ENCODE measurements around the gene OR12D3.
"Not testable (repeated sequence)": the region's sequence is repeated elsewhere in the genome, so short reads cannot be mapped to it uniquely, and the experiment has no call there.

Gene OR12D3, protein sequence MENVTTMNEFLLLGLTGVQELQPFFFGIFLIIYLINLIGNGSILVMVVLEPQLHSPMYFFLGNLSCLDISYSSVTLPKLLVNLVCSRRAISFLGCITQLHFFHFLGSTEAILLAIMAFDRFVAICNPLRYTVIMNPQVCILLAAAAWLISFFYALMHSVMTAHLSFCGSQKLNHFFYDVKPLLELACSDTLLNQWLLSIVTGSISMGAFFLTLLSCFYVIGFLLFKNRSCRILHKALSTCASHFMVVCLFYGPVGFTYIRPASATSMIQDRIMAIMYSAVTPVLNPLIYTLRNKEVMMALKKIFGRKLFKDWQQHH

DNA sequence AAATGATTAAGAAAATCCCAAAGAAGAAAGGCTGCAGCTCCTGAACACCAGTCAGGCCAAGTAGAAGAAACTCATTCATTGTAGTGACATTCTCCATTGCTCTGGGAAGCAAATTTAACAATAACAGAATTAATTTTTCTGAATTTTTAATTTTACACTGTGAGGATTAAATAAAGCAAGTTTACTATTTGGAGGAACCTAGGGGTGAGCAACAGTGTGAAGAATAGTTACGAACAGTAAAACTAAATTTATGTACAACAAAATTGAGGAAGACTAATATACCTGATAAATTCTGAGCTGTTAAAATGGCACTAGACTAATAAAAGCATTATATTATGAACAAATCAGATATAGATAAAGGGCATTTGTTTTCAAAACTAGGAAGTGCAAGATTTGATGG, at the start of gene OR12D3:
OR12D3 (minus strand) TSS at position 101 of the 400 bp plus-strand sequence; CDS start at position 97, 4 bp downstream.
- DNase-seq = no peak

DNA sequence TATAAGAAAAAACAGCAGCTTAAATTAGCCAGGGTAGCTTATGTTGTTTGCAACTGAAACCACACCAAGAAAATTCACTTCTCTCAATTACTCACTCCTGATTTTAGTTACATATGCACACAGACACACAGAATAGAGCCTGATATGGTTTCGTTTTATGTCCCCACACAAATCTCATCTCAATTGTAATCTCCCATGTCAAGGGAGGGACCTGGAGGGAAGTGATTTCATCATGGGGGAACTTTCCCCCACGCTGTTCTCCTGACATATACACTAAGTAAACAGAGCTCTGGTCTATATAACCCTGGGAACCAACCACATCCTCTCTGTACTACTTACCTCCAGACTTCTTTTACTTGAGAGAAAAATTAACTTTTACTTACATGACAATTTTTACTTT, 49.5 kb upstream of the OR12D3 start:
- DNase-seq = no peak

DNA sequence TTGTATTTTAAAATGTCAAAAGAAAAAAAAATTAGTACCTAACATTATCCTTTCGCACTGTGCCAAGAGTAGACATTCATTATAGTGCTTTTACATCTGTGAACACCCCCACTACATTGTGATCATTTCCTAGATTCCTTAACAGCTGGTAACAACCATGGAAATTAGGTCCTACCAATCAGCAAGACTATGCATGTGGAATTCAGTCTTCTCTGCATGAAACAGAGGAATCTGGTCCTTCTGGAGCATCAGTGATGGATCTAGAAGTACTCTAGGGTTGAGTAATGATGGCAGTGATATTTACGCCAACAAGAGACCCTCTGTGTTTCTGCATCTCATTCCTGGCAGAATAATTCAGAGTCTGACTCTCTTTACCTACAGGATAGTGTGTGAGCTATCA, 49.1 kb upstream of the OR12D3 start:
- DNase-seq = no peak

DNA sequence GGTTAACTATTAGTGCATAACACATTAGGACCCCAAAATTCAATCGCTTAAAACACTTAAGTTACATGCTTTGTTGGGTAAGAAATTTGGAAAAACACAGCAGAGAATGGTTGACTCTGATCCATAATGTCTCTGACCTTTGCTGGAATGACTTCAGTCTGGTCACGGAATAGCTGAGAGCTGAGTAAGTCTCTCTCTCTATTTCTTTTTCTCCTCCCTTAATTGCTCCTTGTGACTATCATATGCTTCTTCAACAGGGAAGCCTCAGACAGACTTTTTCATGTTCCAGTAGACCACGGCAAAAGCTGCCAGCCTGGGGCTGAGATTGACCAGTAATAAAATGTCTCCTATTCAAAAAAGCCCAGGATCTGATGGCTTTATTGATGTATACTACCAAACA, 44.4 kb upstream of the OR12D3 start:
- DNase-seq = no peak

DNA sequence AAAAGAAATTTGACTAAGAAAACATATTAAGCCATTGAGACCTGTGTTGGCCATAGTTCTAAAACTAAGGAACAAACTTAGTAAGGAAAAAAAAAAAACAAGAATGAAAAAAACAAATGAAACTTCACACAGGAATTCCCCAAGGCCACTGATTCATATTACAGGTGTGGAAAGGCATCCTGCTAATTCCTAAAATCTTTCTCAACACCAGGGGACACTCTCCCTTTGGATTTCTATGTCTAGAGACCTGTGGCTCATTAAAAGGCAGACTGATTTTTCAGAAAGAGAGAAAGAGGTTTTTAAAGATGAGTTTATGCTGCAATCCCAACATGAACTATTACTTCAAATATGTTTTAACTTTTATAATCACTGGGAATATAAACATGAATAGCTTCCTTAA, 39.5 kb upstream of the OR12D3 start, which contains the start of gene OR12D1:
OR12D1 (plus strand) TSS at position 341 of the 400 bp plus-strand sequence.
- DNase-seq = no peak

DNA sequence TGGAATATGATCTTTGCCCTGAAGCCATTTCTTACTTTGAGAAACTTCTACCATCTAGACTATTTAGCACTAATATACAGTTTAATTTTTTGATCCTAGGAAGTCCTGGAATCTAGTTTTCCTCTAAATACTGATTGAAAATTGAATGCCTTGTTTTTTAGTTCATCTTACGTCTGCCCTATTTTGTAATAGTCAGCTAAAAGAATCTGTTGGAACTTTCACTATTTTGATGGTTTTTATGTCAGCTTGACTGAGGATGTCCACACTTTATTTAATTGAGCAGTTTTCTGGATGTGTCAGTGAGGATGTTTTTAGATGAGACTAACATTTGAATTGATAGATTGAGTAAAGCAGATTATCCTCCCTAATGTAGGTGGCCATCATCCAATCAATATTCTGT, 28.7 kb upstream of the OR12D3 start:
- DNase-seq = no peak

DNA sequence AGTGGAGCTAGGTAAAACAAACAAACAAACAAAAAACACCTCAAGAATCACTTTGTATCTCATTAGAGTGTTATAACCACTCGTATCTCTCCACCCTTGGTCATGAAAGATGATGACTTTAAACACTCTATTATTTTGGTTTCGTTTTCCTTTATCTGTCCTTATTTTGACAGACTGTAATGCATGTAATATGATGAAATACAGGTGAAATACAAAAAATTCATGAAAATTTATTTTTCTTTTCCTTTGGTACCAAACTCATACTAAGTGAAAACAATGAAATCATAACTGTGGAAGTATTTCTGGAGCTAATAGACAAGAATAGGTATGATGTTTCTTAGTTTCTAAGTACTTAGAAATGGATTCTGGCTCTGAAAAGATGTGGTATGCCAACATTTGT, 24.4 kb upstream of the OR12D3 start:
- no peak for DNase-seq

DNA sequence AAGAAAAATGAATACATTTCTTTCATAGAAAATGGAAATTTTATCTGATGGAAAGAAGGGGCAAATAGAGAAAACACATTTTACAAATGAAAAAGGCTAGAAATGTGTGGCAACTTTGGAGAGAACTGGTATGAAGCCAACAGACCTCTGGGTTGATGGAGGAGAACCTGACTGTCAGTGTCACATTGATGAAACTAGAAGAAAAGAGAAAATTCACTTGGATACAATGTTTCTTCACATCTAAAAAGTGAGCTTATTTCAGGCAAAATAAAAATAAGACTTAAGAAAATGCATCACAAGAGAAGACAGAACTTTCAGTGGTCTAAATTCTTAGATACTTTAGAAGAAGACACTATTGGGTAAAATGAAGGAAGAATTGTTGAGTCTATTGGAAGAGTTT, 20.2 kb upstream of the OR12D3 start, which contains the start of gene OR12D2:
OR12D2 (plus strand) TSS at position 301 of the 400 bp plus-strand sequence. CDS start 1,069 bp downstream, outside the sequence.
- no peak for DNase-seq

DNA sequence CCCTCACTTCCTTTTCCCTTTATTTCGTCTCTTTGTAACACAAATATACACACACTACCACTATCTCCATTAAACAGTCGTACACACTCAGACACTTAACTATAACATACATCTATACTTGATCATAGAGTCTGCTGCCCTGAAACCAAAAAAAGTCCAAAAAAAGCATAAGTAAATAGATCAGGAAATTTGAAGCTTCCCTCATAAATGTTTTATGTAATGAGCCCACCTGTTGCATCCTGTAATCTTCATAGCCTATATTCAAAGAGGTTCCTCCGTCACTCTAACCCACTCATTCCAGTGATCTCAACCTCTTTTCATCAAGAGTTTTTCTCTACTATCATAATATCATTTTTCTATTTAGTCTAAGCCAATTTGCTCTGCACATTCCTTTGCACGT, 13.4 kb upstream of the OR12D3 start:
- no peak for DNase-seq

DNA sequence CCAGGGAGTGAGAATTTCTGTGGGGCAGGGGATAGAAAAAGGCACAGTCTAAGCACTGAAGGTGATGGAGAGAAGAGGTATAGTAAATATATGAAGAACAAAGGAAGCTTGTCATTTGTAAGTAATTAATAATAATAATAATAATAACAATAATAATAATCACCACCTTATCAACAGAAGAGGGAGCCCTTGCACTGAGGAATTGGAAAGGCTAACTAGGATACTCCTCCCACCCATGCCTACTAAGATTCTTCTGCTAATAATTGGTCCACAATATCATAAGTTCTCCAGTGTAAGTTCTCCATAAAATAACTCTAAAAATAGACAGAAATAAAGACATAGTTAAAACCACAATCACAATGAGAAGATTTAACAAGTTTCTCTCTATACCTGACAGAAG, 912 bp upstream of the OR12D3 start:
- DNase-seq = no peak

DNA sequence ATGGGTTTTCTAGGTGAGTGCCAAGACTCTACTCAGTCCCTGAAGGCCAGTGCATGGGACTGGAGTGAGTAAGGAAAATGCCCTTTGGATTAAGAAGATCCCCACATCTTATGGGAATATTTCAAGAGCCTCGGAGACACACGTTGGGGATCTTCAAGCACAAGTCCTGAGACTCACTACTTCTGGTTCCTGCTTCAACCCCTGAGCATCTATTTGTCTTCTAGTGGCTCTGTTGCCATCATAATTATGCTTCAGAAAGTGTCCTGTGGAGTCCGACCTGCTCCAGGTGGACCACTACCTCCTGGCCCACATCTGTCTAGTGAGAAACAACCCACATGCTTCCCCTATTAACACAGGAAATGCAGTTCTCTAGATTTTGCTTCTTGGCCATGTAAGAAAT, 6.3 kb downstream of the OR12D3 start, which contains the start of gene OR5V1:
OR5V1 (minus strand) TSS at position 101 of the 400 bp plus-strand sequence. CDS start 12,670 bp downstream, outside the sequence.
- DNase-seq = no peak

DNA sequence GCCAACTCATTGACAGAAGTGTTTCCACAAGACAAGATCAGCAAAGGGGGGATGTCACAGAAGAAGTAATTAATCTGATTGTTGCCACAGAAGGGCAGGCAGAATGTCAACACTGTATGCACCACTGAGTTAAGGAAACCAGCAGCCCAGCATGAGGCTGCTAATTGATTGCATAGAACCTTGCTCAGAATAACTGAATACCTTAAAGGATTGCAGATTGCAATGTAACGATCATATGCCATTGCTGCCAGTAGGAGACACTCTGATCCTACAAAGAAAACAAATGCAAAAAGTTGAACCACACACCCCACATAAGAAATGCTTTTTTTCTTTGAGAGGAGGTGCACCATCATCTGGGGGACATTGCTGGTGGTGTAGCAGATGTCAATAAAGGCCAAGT, 19.5 kb downstream of the OR12D3 start:
- no peak for DNase-seq

DNA sequence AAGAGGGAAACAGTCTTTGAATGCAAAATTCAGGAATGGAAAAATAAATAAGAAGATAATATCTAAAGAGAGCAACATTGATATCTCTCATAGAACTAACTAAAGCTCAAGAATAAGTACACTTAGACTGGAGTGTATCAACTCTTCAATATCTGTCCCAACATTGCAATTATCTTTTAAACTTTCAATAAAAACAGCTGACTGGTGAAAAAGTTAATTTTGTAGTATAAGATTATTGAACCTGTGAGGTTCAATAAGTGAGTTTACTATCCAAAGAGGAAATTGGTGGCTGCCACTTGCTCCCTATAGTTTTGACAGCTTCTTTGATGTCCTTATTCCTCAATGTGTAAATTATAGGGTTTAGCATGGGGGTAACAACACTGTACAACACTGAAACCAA, 20.1 kb downstream of the OR12D3 start:
- no peak for DNase-seq

DNA sequence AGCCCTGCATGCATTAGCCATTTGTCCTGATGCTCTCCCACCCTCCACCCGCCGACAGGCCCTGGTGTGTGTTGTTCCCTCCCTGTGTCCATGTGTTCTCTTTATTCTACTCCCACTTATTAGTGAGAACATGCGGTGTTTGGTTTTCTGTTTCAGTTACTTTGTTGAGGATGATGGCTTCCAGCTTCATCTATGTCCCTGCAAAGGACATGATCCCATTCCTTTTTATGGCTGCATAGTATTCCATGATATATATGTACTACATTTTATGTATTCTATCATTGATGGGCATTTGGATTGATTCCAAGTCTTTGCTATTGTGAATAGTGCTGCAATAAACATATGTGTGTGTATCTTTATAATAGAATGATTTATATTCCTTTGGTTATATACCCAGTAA, 25.7 kb downstream of the OR12D3 start:
- not testable (repeated sequence) for DNase-seq

DNA sequence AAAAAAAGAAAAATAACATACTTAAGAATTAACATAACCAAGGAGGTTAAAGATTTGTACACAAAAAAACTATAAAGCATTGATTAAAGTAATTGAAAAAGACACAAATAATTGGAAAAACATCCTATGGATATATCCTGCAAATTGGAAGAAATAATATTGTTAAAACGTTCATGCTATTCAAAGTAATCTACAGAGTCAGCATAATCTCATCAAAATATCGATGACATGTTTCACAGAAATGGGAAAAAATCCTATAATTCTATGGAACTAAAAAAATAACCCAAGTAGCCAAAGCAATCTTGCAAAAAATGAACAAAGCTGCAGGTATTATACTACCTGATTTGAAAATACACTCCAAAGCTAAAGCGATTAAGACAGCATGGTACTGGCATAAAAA, 29.7 kb downstream of the OR12D3 start:
- DNase-seq = no peak

DNA sequence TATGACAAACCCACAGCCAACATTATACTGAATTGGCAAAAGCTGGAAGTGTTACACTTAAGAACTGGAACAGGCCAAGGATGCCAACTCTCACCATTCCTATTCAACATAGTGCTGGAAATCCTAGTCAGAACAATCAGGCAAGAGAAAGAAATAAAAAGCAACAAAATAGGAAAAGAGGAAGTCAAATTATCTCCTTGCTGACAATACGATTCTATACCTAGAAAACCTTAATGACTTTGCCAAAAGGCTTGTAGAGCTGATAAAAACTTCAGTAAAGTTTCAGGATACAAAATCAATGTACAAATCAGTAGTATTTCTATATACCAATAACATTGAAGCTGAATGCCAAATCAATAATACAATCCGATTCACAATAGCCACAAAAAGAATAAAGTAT, 38.8 kb downstream of the OR12D3 start:
- DNase-seq = no peak

DNA sequence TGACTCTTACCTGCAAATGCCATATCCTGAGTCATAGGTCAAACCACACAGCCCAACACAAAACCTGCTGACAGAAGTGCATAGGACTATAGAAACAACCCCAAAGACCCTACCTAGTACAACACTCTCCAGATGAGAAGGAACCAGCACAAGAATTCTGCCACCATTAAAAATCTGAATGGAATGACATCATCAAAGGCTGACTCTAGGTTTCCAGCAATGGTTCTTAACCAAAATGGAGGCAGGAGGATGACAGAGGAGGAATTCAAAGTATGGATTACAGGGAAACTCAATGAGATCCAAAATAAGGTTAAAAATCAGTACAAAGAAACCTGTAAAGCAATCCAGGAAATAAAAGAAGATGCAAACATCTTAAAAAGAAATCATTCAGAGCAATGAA, 42.4 kb downstream of the OR12D3 start:
- DNase-seq = no peak

DNA sequence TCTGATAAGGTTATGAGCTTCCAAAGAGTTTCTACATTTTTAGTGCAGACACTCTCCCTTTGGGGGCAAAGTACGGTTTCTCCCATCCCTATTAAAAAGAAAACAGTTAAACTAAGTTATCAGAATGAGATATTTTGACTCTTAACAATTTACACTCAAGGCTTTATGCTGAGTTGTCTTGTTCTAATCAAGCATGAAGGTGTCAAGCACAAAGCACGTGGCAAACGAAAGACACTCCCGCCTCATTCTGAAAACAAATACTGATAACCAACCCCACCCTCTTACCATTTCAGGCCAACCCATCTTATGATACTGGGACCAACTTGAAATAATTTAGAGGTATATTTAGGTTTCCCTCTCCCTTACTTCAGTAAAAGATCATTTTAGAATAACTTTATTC, 49.3 kb downstream of the OR12D3 start:
- no peak for DNase-seq
